GM21423 (cell line): Measurements from ENCODE around the gene ATAD3B.
"Not testable (repeated sequence)": the region's sequence is repeated elsewhere in the genome, so short reads cannot be mapped to it uniquely, and the experiment has no call there.

Source experiments
- ATAC-seq: cut with Tn5 transposase; IDR thresholded peaks from one replicate; pipeline ENCODE4 v1.9.1; 2021; ENCODE audit warnings: mild to moderate bottlenecking, moderate library complexity; ENCODE audit not compliant: unreplicated experiment

ATAD3B gene

GRCh38 chr1:1450616-1451015, 20.9 kb upstream of the ATAD3B start:
- ATAC-seq = not testable (repeated sequence)

GRCh38 chr1:1451696-1452364, 19.7 kb upstream of the ATAD3B start:
- ATAC-seq = no peak

- ATAC-seq = not testable (repeated sequence)
Observed at GRCh38 chr1:1452365-1452739, 19.2 kb upstream of the ATAD3B start.

GRCh38 chr1:1452882-1453281, 18.7 kb upstream of the ATAD3B start:
- ATAC-seq = no peak

GRCh38 chr1:1454286-1455056, 17.1 kb upstream of the ATAD3B start:
- not testable (repeated sequence) for ATAC-seq

GRCh38 chr1:1455366-1455884, 16.1 kb upstream of the ATAD3B start:
- ATAC-seq = no peak

- ATAC-seq = not testable (repeated sequence)
Observed at GRCh38 chr1:1455934-1456333, 15.6 kb upstream of the ATAD3B start.

GRCh38 chr1:1456683-1457255, 14.8 kb upstream of the ATAD3B start:
- ATAC-seq = not testable (repeated sequence)

- not testable (repeated sequence) for ATAC-seq
Observed at GRCh38 chr1:1459156-1459555, 12.4 kb upstream of the ATAD3B start.

GRCh38 chr1:1459711-1460110, 11.9 kb upstream of the ATAD3B start:
- ATAC-seq = not testable (repeated sequence)

- no peak for ATAC-seq
Observed at GRCh38 chr1:1460540-1461130, 10.9 kb upstream of the ATAD3B start.

GRCh38 chr1:1461721-1462317, 9.7 kb upstream of the ATAD3B start:
- ATAC-seq = no peak

GRCh38 chr1:1462318-1462966, 9.1 kb upstream of the ATAD3B start:
- ATAC-seq = no peak

- no peak for ATAC-seq
Observed at GRCh38 chr1:1463312-1463711, 8.3 kb upstream of the ATAD3B start.

GRCh38 chr1:1468196-1468985, 3.2 kb upstream of the ATAD3B start:
- not testable (repeated sequence) for ATAC-seq

- no peak for ATAC-seq
Observed at GRCh38 chr1:1470626-1471388, 758 bp upstream of the ATAD3B start.

- ATAC-seq = peak; percentile 12
Observed at GRCh38 chr1:1472053-1472876, 700 bp downstream of the ATAD3B start.

GRCh38 chr1:1476011-1476410, 4.4 kb downstream of the ATAD3B start:
- ATAC-seq = not testable (repeated sequence)
